Effector memory CD8-positive, alpha-beta T cell (primary cell): Measurements from ENCODE around the gene CDC26.
"Not testable (repeated sequence)": the region's sequence is repeated elsewhere in the genome, so short reads cannot be mapped to it uniquely, and the experiment has no call there.

ENCODE experiments used
- ATAC-seq: fragments of 150-1000 bp; cut with Tn5 transposase; replicated peaks from 2 replicates; pipeline ENCODE4 v1.10.0; 2021; ENCODE audit warnings: mild to moderate bottlenecking, moderate library complexity
- DNase-seq, 3 experiments: peaks; one replicate each; pipeline ENCODE4 v3.0.0; 2021
- H3K27ac Mint-ChIP-seq, 2 donors: one replicate each; pipeline ENCODE4 v1.8.0; 2022; ENCODE audit warnings: mild to moderate bottlenecking in 2 of 2, mixed read lengths in 2 of 2, moderate library complexity in 2 of 2
- H3K27me3 Mint-ChIP-seq, 2 donors: one replicate each; pipeline ENCODE4 v1.8.0; 2022; ENCODE audit warnings: mixed read lengths in 2 of 2
- H3K36me3 Mint-ChIP-seq: one replicate; pipeline ENCODE4 v1.8.0; 2022; ENCODE audit warnings: mild to moderate bottlenecking, moderate library complexity, mixed read lengths; ENCODE audit not compliant: insufficient read depth
- H3K4me1 Mint-ChIP-seq, 2 donors: one replicate each; pipeline ENCODE4 v1.8.0; 2022; ENCODE audit warnings: low read depth in 2 of 2, mixed read lengths in 2 of 2
- H3K4me3 Mint-ChIP-seq, 2 donors: one replicate each; pipeline ENCODE4 v1.8.0; 2022; ENCODE audit warnings: mild to moderate bottlenecking in 2 of 2, mixed read lengths in 2 of 2, moderate library complexity in 2 of 2
- H3K9me3 Mint-ChIP-seq, 2 donors: one replicate each; pipeline ENCODE4 v1.8.0; 2022; ENCODE audit warnings: mixed read lengths in 2 of 2

CDC26 gene

DNA sequence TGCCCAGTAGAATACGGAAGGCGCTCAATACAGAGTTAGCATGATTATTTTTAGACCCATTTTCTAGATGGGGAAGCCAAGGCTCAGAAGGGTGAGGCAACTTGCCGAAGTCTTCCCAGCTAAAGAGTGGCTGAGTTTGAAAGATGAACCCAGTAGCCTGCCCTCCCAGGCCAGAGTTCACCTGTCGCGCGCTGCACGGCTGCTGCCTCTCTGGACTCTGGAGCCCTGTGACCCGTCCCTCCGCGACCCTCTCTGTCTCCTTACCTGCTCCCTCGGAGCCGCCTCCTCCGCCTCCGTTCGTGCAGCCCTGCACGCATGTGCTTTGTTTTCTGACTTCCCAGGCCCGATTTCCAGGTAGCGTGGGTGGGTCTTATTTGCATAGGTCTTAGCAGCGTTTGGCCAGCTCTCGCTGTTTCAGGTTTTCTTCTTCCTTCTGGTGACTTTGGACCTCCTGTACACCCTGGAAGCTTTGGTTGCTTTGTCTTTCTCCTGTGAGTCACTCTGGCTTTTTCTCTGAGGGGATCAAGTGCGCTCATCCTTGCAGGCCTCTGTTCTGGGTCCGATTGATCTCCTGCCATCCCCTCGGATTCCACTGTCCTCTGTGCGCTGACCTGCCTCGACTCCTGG is 27.5 kb upstream of the CDC26 start, which contains the start of gene RNF183:
Gene RNF183 (minus strand): TSS at position 585 of the 627 bp plus-strand sequence. CDS start 5,192 bp downstream, outside the sequence.
- Mint-ChIP-seq H3K36me3 (peaks cover 3% of the 10 kb centered on the region), H3K4me3 (no peak within 1 kb of the TSS), H3K27me3 (peaks cover 29 to 44% of the 10 kb centered on the region in 2 donors), H3K27ac (no peak within 1 kb of the TSS), H3K4me1 (no peaks in the 10 kb centered on the region), H3K9me3 (no peaks in the 10 kb centered on the region)
- ATAC-seq: no peak
- DNase-seq: no peak

DNA sequence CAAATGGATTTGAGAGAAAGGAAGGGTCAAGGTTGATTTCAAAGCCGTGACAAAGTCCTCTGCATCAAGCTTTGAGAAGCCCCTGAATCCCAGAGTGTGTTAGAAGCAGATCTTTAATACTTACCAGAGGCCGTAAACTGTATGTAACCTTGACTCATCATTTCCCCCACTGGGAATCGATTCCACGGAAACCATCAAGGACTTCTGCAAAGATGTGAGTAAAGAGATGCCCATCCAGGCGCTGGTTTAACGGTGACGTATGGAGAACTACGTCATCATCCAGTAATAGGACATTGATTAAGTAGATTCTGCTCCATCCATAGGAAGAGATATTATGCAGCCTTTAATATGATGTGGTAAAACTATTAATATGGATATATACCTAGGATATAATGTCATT is 26.2 kb upstream of the CDC26 start:
- DNase-seq (no peak), ATAC-seq (no peak)
- Mint-ChIP-seq H3K36me3 (peaks cover 3% of the 10 kb centered on the region), H3K4me3 (no peak overlapping the region), H3K27ac (no peak overlapping the region), H3K9me3 (no peaks in the 10 kb centered on the region), H3K4me1 (no peaks in the 10 kb centered on the region), H3K27me3 (peaks cover 29 to 37% of the 10 kb centered on the region in 2 donors)

DNA sequence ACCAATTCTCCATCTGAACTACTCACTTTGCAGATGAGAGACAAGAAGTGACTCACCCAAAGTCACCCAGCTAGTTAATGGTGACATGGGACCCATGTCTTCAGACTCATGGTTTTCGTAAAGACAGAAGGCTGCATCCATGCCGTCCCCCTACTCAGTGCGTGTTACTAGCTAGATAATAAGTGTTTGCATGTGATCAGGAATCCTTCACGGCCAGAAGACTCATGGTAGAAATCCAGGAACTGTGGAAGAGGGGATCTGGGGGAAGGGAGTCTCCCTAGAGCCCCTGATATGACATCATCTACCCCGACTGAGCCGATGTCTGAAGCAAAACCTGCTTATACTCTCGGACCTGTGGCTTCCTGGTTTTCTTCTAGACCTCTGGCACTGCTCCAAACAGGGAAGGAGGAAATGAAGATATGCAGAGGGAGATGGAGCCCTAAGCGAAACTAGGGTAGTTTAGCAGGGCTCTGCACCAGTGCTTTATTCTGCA is 24.5 kb upstream of the CDC26 start:
- Mint-ChIP-seq H3K36me3 (peaks cover 3% of the 10 kb centered on the region), H3K27ac (no peak overlapping the region), H3K4me3 (no peak overlapping the region), H3K9me3 (no peaks in the 10 kb centered on the region), H3K27me3 (peaks cover 29 to 37% of the 10 kb centered on the region in 2 donors), H3K4me1 (no peaks in the 10 kb centered on the region)
- DNase-seq (no peak), ATAC-seq (no peak)

DNA sequence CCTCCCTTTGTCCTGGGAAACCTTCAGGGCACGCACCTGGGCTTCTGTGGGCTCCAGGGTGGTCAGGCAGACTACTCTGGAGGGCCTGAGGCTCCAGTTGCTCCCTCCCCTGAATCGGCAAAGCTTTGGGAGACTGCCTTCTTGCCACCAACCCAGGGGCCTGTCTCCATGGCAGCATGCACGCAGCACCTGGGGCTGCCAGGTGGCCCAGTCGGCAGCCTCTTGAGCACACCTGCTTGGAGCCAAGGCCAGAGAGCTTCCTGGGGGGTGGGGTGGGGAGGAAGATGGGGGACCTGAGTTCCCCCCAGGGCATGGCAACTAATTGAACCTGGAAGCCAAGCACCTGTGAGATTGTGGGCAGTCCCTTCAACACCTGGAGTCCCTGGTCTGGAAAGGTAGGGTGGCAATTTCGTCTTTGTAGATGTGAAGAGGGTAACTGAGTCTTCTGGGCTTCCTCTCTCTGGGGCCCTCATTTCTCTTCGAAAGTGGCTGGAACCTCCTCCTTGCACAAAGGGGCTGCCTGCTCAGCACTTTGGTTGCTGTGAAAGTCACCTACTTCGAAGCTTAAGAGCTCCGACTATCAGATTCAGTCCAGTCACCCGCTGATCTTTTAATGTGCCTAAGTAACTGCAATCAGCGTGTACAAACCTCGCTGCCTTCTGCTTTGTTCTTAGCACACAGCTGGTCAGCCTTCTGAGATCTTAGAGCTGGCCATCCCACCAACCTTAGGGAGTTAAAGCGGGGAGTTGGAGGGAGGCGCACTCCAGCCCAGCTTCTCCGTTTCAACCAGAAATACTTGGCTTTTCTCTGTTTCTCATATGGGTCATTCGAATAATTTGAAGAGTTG is 23.8 kb upstream of the CDC26 start:
- DNase-seq (no peak), ATAC-seq (no peak)
- H3K4me3 Mint-ChIP-seq: no peak overlapping the region
- H3K27ac Mint-ChIP-seq: no peak overlapping the region
- H3K27me3 Mint-ChIP-seq: peaks cover 29 to 37% of the 10 kb centered on the region in 2 donors
- no peaks in the 10 kb centered on the region for H3K4me1 Mint-ChIP-seq
- peaks cover 3% of the 10 kb centered on the region for H3K36me3 Mint-ChIP-seq
- H3K9me3 Mint-ChIP-seq: no peaks in the 10 kb centered on the region

DNA sequence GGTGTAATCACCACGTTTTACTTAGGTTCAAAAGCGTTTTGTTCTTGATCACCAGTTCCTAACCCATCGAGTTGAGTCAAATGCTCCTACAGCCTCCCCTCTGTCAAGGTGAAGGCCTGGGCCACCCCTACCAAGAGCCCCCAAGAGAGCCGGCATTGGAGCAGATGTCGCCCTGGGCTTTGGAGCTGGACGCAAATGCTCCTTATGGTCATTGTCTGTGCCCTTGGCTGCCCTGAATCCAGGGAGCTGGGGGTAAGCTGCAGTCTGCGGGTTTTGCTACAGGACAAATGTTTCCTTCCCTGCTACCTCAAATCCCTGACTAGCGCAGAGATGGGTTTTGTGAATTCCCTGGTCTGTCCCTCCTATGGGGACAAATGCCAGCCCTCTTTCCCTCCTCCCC is 22.9 kb upstream of the CDC26 start:
- DNase-seq: no peak
- ATAC-seq: no peak
- Mint-ChIP-seq H3K36me3 (no peaks in the 10 kb centered on the region), H3K27me3 (peaks cover 27 to 33% of the 10 kb centered on the region in 2 donors), H3K27ac (no peak overlapping the region), H3K4me1 (no peaks in the 10 kb centered on the region), H3K9me3 (no peaks in the 10 kb centered on the region), H3K4me3 (no peak overlapping the region)

- Mint-ChIP-seq H3K27me3 (peaks cover 13 to 20% of the 10 kb centered on the region in 2 donors), H3K4me1 (no peaks in the 10 kb centered on the region), H3K27ac (peak overlapping the region in 1 of 2 donors; percentile 69), H3K4me3 (no peak overlapping the region), H3K9me3 (no peaks in the 10 kb centered on the region), H3K36me3 (peaks cover 10% of the 10 kb centered on the region)
- DNase-seq (no peak), ATAC-seq (no peak)
Measured at GRCh38 chr9:113296796-113297558, 21.6 kb upstream of the CDC26 start.

DNA sequence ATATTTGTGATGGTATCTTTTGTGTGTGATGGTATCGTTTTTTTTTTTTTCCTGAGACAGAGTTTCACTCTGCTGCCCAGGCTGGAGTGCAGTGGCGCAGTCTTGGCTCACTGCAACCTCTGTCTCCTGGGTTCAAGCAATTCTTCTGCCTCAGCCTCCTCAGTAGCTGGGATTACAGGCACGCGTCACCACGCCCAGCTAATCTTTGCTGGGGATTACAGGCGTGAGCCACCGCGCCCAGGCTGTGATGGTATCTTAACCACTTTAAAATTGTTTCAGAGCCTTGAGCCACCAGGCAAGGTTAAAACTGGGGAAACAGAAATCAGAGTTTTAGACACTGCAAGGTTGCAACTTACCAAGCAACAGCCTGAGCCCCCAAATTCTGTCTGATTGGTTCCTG is 20.9 kb upstream of the CDC26 start:
- not testable (repeated sequence) for H3K9me3 Mint-ChIP-seq, ATAC-seq, DNase-seq, H3K4me1 Mint-ChIP-seq, H3K4me3 Mint-ChIP-seq, H3K27ac Mint-ChIP-seq
- Mint-ChIP-seq H3K36me3 (peaks cover 18% of the 10 kb centered on the region), H3K27me3 (peaks cover 11 to 15% of the 10 kb centered on the region in 2 donors)

DNA sequence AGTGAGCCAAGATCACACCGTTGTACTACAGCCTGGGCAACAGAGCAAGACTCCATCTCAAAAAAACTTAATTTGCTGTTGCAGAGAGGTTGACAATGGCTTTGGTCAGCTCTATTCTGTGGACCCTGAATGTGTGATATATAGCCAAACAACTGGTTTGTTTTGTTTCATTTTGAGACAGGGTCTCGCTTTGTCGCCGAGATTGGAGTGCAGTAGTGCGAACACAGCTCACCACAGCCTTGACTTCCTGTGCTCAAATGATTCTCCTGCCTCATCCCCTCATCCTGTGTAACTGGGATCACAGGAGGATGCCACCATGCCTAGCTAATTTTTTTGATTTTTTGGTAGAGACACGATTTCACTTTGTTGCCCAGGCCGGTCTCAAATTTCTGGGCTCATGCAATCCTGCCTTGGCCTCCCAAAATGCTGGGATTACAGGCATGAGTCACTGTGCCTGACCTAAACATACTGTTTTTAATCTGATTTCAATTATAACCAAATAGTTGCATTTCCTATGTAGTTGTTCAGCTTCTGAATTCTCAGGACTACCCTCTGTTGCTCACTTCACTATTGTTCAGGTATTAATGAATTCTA is 18.0 kb upstream of the CDC26 start:
- DNase-seq (no peak), ATAC-seq (no peak)
- H3K36me3 Mint-ChIP-seq: peaks cover 41% of the 10 kb centered on the region
- H3K27ac Mint-ChIP-seq: peak overlapping the region; percentile 49 to 60
- no peaks in the 10 kb centered on the region for H3K4me1 Mint-ChIP-seq
- H3K4me3 Mint-ChIP-seq: no peak overlapping the region
- no peaks in the 10 kb centered on the region for H3K9me3 Mint-ChIP-seq
- H3K27me3 Mint-ChIP-seq: no peaks in the 10 kb centered on the region

DNA sequence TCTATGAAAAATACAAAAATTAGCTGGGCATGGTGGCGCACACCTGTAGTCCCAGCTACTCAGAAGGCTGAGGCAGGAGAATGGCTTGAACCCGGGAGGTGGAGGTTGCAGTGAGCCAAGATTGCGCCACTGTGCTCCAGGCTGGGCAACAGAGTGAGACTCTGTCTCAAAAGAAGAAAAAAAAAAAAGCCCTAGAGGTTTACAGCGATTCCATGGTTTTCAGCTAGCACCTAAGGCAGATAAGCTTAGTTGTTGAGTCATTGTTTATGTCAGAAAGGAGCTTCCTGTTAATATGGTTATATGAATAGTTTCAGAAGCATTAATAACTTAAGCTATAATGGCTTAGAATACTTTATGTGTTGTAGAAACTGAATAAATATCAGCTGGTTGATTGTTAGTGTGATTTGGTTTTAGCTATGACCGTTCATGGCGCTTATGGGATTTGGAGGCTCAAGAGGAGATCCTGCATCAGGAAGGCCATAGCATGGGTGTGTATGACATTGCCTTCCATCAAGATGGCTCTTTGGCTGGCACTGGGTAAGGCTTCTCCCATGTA is 14.8 kb upstream of the CDC26 start:
- H3K27me3 Mint-ChIP-seq: no peaks in the 10 kb centered on the region
- H3K4me3 Mint-ChIP-seq: no peak overlapping the region
- no peaks in the 10 kb centered on the region for H3K4me1 Mint-ChIP-seq
- H3K27ac Mint-ChIP-seq: no peak overlapping the region
- no peak for DNase-seq
- H3K36me3 Mint-ChIP-seq: peaks cover 69% of the 10 kb centered on the region
- H3K9me3 Mint-ChIP-seq: no peaks in the 10 kb centered on the region
- ATAC-seq: no peak

DNA sequence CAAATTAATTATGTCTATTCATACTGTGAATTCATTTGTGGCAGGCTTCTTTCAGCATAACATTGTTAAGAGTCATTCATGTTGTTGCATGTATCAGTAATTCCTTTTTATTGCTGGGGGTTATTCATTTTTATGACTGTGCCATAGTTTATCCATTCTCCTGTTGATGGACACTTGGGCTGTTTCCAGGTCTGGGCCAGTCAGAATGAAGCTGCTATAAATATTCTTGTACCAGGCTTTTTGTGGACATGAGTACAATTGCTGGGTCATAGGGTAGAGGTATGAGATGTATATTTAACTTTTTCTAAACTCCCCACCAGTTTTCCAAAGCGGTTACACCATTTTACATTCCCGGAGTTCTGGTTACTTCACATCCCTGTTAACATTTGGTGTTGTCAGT is 13.7 kb upstream of the CDC26 start:
- DNase-seq (no peak), ATAC-seq (no peak)
- H3K27ac Mint-ChIP-seq: no peak overlapping the region
- no peaks in the 10 kb centered on the region for H3K27me3 Mint-ChIP-seq
- H3K36me3 Mint-ChIP-seq: peaks cover 79% of the 10 kb centered on the region
- no peaks in the 10 kb centered on the region for H3K4me1 Mint-ChIP-seq
- no peak overlapping the region for H3K4me3 Mint-ChIP-seq
- no peaks in the 10 kb centered on the region for H3K9me3 Mint-ChIP-seq

DNA sequence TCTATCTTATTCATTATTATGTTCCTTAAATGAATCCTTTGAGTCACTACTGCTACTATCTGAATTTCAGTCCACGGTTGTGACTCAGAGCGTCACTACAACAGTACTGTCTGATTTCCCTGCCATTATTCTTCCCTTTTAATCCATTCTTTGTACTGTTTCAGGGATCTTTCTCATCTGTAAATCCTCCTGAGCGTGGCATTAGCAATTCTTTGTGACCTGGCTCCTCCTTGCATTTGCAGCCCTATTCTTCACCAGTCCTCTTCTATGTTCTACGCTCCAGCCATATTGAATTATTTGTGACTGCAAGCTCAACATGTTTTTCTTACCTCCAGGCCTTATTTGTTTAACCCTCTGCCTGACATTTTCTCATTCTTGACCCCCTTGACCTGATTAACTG is 6.0 kb upstream of the CDC26 start:
- no peak overlapping the region for H3K4me3 Mint-ChIP-seq
- peaks cover 67% of the 10 kb centered on the region for H3K36me3 Mint-ChIP-seq
- H3K27ac Mint-ChIP-seq: peak overlapping the region; percentile 16 to 17
- peaks cover 0 to 6% of the 10 kb centered on the region in 2 donors for H3K4me1 Mint-ChIP-seq
- ATAC-seq: no peak
- H3K9me3 Mint-ChIP-seq: no peaks in the 10 kb centered on the region
- no peak for DNase-seq
- H3K27me3 Mint-ChIP-seq: no peaks in the 10 kb centered on the region

DNA sequence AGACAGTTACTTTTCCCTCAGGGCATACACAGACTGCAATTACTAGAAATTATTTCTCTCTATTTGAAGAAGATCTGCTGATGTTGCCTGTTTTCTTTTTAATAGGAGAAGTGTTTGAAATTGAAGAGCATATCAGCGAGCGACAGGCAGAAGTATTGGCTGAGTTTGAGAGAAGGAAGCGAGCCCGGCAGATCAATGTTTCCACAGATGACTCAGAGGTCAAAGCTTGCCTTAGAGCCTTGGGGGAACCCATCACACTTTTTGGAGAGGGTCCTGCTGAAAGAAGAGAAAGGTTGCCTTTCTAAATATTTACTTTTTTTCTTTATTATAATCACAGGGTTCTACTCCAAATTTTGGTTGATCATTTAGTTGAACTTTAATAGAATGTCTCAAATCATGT is 3.5 kb upstream of the CDC26 start:
- DNase-seq (no peak), ATAC-seq (no peak)
- Mint-ChIP-seq H3K36me3 (peaks cover 47% of the 10 kb centered on the region), H3K9me3 (no peaks in the 10 kb centered on the region), H3K4me1 (peaks cover 0 to 9% of the 10 kb centered on the region in 2 donors), H3K27me3 (no peaks in the 10 kb centered on the region), H3K27ac (no peak overlapping the region), H3K4me3 (no peak overlapping the region)
